ENCODE data around the gene PRDM15. TPM values are rescaled to one million over a fixed set of nuclear protein-coding genes. Genes with fewer than 3 reads are reported as not detected.
A peak's percentile ranks its signal among the peaks of the same experiment; 100 is the strongest.

PRDM15 gene
- polyA plus RNA-seq, 1 donor (not counting 4 experiments of a cell fraction or from before 2014, with no cell fraction given): 5.2 TPM

DNA sequence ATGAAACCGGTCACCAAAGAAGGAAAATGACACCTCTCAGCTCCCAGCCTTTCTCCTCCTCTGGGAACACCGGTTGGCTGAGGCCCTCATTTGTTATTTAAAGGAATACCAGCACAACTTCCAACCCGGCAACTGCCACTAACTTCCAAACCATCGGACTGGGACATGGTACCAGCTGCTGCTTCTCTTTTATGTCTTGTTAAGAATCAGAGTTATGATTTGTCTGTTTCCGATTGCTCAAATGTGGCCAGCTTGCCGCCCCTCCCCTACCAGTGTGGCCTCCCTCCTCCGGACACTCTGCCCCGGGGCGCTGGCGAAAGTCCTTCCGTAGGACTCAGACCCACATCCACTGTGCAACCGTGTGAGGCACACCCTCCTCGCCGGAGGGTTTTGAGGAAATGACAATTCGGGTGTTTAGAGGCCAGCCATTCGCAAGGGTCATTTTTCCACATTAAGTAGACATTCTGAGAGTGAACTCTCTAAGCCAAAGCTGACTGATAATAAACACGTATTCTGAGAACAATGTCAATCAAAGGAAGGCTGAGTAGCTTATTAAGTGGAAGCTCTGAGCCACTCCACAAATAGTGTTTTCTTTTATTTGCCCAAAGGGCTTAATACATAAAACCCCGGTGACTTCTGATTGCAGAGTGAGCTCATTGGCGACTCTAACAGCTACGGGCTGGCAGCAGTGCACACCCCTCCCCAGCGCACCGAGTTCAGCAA lies 117.8 kb downstream of the PRDM15 start:
- Histone ChIP-seq H3K9ac (ENCODE audit: control insufficient read depth, extremely low read depth, insufficient read depth, low read length) (peak overlapping the region; percentile 97), H3K9me3 (ENCODE audit: control insufficient read depth, low read depth, low read length) (no peaks in the 10 kb centered on the region), H3K79me2 (ENCODE audit: control insufficient read depth, insufficient read depth, low read length) (peaks cover 97% of the 10 kb centered on the region), H4K20me1 (ENCODE audit: control insufficient read depth, extremely low read depth, insufficient read depth, low read length) (peaks cover 88% of the 10 kb centered on the region), H3K4me1 (ENCODE audit: control insufficient read depth, extremely low read depth, insufficient read depth, low read length) (peaks cover 68% of the 10 kb centered on the region), H3K4me2 (ENCODE audit: control insufficient read depth, extremely low read depth, insufficient read depth, low read depth, low read length) (peak overlapping the region; percentile 95), H3K27me3 (ENCODE audit: control insufficient read depth, extremely low read depth, insufficient read depth, low read length) (no peaks in the 10 kb centered on the region), H3K4me3 (ENCODE audit: control insufficient read depth in 2 of 3, extremely low read depth in 1 of 3, insufficient read depth in 2 of 3, low read depth in 1 of 3, low read length in 3 of 3) (peak overlapping the region; percentile 26 to 79 (median 52)), H2AFZ (ENCODE audit: control insufficient read depth, low read length) (no peak overlapping the region), H3K36me3 (ENCODE audit: control insufficient read depth in 2 of 2, extremely low read depth in 1 of 2, insufficient read depth in 2 of 2, low read length in 2 of 2) (peaks cover 11 to 12% of the 10 kb centered on the region in 2 experiments), H3K27ac (ENCODE audit: control insufficient read depth, insufficient read depth, low read length) (peak overlapping the region; percentile 80), H3K9me1 (ENCODE audit: control insufficient read depth, extremely low read depth, insufficient read depth, low read length) (peaks cover 29% of the 10 kb centered on the region)
- no peak for TF ChIP-seq EZH2 (IDR thresholded peaks at IDR 0.05; ENCODE audit: low read length)
- FAIRE-seq (peak; percentile 65), DNase-seq (ENCODE audit: low read depth, low spot score) (no peak)
- dilution Hi-C loops (cut with MboI; ENCODE audit: extremely low pct_ligation_motif_present, low sequenced_read_pairs): no loop called here

DNA sequence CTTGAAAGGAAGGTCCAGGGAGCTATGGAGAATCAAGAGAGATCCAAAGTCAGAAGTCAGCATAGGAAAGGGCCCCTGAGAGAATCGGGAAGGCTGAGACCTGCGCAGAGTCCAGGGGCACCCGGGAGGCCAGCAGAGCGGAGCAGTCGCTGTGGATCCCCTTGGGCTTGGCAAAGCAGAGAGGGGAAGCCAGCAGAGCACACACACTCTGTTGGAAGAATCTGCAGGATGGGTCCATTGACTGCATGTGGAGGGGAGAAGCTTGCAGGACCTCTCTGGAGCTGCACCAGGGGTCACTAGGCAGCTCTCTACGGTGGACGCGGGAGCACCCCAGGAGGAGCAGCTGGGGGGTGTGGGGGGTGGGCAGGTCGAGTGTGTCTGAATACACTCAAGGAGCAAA lies 118.7 kb downstream of the PRDM15 start:
- no peaks in the 10 kb centered on the region for H3K27me3 ChIP-seq (ENCODE audit: control insufficient read depth, extremely low read depth, insufficient read depth, low read length)
- peak overlapping the region; percentile 97 for H3K9ac ChIP-seq (ENCODE audit: control insufficient read depth, extremely low read depth, insufficient read depth, low read length)
- peaks cover 74% of the 10 kb centered on the region for H3K4me1 ChIP-seq (ENCODE audit: control insufficient read depth, extremely low read depth, insufficient read depth, low read length)

More for the DNA sequence above, 118.7 kb downstream of the PRDM15 start:
- H3K79me2 ChIP-seq (ENCODE audit: control insufficient read depth, insufficient read depth, low read length): peaks cover 97% of the 10 kb centered on the region
- H3K4me2 ChIP-seq (ENCODE audit: control insufficient read depth, extremely low read depth, insufficient read depth, low read depth, low read length): peak overlapping the region; percentile 95
- DNase-seq (ENCODE audit: low read depth, low spot score): no peak
- peaks cover 92% of the 10 kb centered on the region for H4K20me1 ChIP-seq (ENCODE audit: control insufficient read depth, extremely low read depth, insufficient read depth, low read length)
- FAIRE-seq: no peak
- no peak overlapping the region for H3K27ac ChIP-seq (ENCODE audit: control insufficient read depth, insufficient read depth, low read length)
- TF ChIP-seq EZH2 (IDR thresholded peaks at IDR 0.05; ENCODE audit: low read length) (no peak), CTCF (optimal IDR thresholded peaks at IDR 0.05 in 1 of 3, IDR thresholded peaks at IDR 0.05 in 1 of 3, conservative IDR thresholded peaks at IDR 0.05 in 1 of 3; ENCODE audit: extremely low read depth in 1 of 3, insufficient read depth in 2 of 3, low read length in 3 of 3) (no peak)
- H3K9me3 ChIP-seq (ENCODE audit: control insufficient read depth, low read depth, low read length): no peaks in the 10 kb centered on the region
- no peak overlapping the region for H2AFZ ChIP-seq (ENCODE audit: control insufficient read depth, low read length)
- dilution Hi-C loops (cut with MboI; ENCODE audit: extremely low pct_ligation_motif_present, low sequenced_read_pairs): no loop called here
- H3K36me3 ChIP-seq (ENCODE audit: control insufficient read depth in 2 of 2, extremely low read depth in 1 of 2, insufficient read depth in 2 of 2, low read length in 2 of 2): peaks cover 20 to 21% of the 10 kb centered on the region in 2 experiments
- H3K9me1 ChIP-seq (ENCODE audit: control insufficient read depth, extremely low read depth, insufficient read depth, low read length): peaks cover 32% of the 10 kb centered on the region
- peak overlapping the region in 1 of 3 experiments; percentile 26 for H3K4me3 ChIP-seq (ENCODE audit: control insufficient read depth in 2 of 3, extremely low read depth in 1 of 3, insufficient read depth in 2 of 3, low read depth in 1 of 3, low read length in 3 of 3)
